Right ventricle myocardium superior (tissue), 1 donor: ENCODE results near the gene UMOD. TPM values are rescaled to one million over a fixed set of nuclear protein-coding genes. Genes with fewer than 3 reads are reported as not detected.

Experiments
- ATAC-seq: fragments of 200-7000 bp; cut with Tn5 transposase; one replicate; pipeline ENCODE4 v1.9.1; 2020; ENCODE audit warnings: mild to moderate bottlenecking; ENCODE audit not compliant: poor library complexity
- DNase-seq: peaks from one replicate; pipeline ENCODE4 v3.0.0-alpha.2; 2020
- intact Hi-C: fragments of 100-400 bp; cut with DNase I; formaldehyde crosslinking; loops from one replicate; pipeline ENCODE4 v1.11.2; 2022
- total RNA-seq: library from RNA; stranded (reverse); fragmentation: NEBNext Ultra II Directional; extraction: Animal tissue kit (Norgen Biotek cat#: 25700); gene quantifications from one replicate; pipeline ENCODE4 v1.2.1, GENCODE V29; 2021
- donor health status: DM: no; HTN: yes; CAD: no; lungs with severe emphysema.

The UMOD gene
- total RNA-seq, 1 donor from 2014 or later = not detected

- ATAC-seq (no peak), DNase-seq (no peak)
- intact Hi-C loops = no loop called here
Measured at GRCh38 chr16:20372701-20373100, 20.2 kb upstream of the UMOD start.

- intact Hi-C loops = no loop called here
- DNase-seq (no peak), ATAC-seq (no peak)
Measured at GRCh38 chr16:20369452-20370054, 17.0 kb upstream of the UMOD start.

GRCh38 chr16:20364051-20364450, 11.5 kb upstream of the UMOD start:
- no peak for DNase-seq
- intact Hi-C loops = no loop called here
- no peak for ATAC-seq

DNA sequence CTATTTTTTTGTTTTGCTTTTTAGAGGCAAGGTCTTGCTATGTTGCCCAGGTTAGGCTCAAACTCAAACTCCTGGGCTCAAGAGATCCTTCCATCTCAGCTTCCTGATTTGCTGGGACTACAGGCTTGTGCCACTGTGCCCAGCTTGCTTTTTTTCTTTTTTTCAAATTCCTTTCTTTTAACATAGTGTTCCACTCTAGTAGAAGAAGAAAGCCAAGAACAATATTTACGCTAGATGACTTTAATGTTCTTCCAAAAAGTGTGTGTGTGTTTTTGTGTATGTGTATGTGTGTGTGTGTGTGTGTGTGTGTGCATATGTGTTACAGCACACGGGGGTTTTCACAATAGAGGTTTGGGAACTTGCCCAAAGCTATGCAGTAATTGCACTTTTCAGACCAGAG, 10.7 kb upstream of the UMOD start:
- DNase-seq (no peak), ATAC-seq (no peak)
- intact Hi-C loops = no loop called here

GRCh38 chr16:20359997-20360396, 7.5 kb upstream of the UMOD start:
- ATAC-seq = no peak
- intact Hi-C loops = no loop called here
- DNase-seq = no peak

DNA sequence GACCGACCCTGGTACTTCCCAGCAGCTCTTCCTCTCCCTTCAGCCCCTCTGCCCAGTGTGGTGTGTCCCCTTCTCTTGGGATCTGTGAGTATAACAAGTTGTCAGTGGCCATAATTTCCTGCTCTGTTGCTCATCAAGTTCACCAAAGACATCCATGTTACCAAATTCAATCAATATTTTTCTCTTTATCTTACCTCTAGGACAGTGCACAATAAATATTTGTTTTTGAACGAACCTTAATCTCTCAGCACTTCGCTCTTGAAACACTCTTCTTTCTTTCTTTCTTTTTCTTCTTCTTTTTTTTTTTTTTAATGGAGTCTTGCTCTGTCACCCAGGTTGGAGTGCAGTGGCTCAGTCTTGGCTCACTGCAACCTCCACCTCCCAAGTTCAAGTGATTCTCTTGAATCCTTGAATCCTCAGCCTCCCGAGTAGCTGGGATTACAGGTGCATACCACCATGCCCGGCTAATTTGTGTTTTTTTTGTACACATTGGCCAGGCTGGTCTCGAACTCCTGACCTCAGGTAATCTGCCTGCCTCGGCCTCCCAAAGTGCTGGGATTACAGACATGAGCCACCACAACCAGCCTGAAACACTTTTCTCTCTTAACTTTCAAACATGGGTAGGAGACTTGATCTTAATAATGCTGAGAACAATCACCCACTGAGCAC, 2.7 kb upstream of the UMOD start:
- intact Hi-C loops = no loop called here
- no peak for DNase-seq
- ATAC-seq = no peak

DNA sequence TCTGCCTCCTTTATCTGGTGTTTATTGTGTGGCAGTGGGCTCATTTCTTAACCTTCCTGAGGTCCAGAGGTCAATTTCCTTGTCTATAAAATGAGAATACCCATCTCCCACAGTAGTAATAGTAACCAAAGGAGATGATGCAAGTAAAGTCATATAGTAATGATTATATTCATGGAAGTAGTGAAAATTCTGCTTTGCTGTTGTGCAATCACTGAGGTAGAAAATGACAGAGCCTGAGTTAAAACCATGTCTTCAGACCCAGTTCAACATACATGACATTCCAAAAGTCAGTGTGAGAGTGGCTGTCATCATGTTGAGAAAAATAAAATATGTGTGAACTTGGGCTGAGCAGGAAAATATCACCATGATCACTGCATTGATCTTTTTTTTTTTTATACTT, 864 bp upstream of the UMOD start:
- no peak for ATAC-seq
- intact Hi-C loops = no loop called here
- DNase-seq = no peak

DNA sequence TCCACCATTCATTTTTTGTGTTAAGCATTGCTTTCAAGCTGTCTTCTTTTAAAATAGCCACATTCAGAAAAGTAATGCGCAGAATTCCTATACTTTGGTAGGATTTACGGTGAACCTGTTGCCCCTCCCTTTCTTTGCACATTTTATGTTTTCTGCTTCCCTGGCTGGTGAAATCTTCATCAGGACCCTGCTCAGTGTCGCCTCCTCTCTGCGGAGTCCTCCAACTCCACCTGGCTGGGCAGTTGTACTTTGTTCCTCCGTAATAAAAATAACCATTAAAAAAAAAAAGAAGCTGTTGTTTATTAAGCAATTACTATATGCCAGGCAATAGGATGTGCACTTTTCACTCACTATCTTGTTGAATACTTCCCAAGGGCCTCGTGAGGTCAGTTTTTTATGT, 2.9 kb downstream of the UMOD start:
- no peak for ATAC-seq
- intact Hi-C loops = no loop called here
- DNase-seq = no peak

- DNase-seq (no peak), ATAC-seq (no peak)
- intact Hi-C loops = no loop called here
Measured at GRCh38 chr16:20348365-20349185, 3.9 kb downstream of the UMOD start.

DNA sequence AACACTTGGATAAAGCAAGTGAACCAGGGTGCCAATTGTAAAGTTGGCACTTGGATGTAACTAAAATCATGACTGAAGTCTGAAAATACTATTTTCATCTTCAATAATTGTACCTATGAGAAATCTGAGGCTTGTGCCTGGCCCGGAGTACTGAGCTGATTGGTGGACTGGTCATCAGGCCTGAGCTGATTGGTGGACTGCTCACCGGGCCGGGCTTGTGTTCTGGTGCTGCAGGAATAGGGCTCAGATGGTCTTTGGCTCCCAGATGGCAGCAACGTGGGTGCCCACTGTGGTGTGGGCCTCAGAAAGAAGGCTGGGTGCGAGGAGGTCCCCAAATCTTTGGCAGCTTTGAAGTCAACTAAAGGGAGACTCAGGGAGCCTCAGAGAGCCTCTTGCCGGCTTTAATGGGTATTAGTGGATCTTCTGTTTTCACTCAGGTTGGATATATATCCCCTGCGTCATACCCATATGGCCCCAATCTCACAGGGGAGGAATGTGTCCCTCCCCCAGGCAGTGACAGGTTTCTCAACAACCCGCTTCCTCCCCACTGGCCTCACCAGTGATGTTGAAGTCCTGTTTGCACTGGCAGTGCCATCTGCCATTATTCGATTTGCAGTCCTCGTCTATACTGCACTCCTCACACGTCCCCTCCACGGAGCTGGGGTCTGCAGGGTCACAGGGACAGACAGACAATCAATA, 4.7 kb downstream of the UMOD start:
- intact Hi-C loops = no loop called here
- DNase-seq = no peak
- no peak for ATAC-seq

GRCh38 chr16:20344611-20345010, 7.9 kb downstream of the UMOD start:
- intact Hi-C loops = no loop called here
- DNase-seq = no peak
- ATAC-seq = no peak

DNA sequence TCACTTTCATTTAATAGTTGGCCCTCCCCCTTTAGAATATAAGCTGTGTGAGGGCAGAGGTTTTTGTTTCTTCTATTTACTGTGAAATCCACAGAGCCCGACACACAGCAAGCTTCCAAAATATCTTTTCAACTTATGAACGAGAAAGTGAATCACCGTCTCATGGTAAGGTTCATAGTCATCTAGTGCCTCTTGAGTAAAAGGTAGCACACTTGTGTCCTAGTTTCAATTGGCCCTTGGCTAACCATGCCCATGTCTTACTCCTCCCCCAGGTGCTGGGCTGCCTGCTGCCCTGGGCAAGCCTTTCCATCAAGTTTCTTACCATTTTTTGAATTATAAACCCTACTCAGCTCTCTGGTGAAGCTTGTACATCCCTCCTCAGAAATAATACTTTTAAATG, 12.8 kb downstream of the UMOD start:
- DNase-seq = no peak
- no peak for ATAC-seq
- intact Hi-C loops = no loop called here

- DNase-seq (no peak), ATAC-seq (no peak)
- intact Hi-C loops = no loop called here
Measured at GRCh38 chr16:20336955-20337354, 15.6 kb downstream of the UMOD start.

DNA sequence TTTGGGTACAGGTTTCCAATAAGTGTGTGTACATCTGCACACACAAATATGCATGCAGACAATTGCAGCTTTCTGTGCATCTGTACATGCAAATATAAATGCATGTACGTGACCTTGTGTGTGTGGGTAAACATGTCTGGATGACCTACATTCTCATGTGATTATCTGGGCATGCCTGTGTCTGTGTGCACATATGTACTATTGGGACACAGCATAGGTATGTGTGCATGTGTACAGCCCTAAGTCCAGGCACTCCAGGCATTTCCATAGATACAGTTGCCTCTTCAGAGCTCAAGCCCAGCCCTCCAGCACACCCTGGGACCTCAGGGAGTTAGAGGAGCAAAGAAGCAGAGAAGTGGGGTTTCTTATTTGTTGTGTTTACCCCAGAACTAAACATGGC, 18.1 kb downstream of the UMOD start:
- no peak for ATAC-seq
- intact Hi-C loops = no loop called here
- DNase-seq = no peak

DNA sequence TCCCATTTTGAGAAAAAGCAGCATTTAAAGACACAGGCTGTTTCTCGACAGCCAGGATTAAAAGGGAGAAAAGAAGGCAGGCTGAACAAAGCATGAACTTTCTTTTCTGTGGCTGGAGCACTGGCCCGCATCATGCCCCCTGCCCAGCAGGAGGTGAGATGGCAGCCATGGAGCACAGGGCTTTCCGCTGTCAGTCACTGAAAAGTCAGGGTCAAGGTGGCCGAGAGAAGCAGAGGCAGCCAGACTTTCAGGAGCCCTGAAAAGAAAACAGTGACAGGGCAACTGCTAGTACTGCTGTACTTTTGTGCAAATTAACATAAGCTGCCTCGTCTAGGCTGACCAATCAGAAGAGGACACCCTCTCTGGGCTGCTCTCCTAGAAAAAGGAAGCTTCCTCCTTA, 19.4 kb downstream of the UMOD start:
- ATAC-seq (no peak), DNase-seq (no peak)
- intact Hi-C loops = no loop called here

- intact Hi-C loops = no loop called here
- DNase-seq (no peak), ATAC-seq (no peak)
Measured at GRCh38 chr16:20332411-20332810, 20.1 kb downstream of the UMOD start.

GRCh38 chr16:20331635-20332034, 20.9 kb downstream of the UMOD start:
- ATAC-seq (no peak), DNase-seq (no peak)

DNA sequence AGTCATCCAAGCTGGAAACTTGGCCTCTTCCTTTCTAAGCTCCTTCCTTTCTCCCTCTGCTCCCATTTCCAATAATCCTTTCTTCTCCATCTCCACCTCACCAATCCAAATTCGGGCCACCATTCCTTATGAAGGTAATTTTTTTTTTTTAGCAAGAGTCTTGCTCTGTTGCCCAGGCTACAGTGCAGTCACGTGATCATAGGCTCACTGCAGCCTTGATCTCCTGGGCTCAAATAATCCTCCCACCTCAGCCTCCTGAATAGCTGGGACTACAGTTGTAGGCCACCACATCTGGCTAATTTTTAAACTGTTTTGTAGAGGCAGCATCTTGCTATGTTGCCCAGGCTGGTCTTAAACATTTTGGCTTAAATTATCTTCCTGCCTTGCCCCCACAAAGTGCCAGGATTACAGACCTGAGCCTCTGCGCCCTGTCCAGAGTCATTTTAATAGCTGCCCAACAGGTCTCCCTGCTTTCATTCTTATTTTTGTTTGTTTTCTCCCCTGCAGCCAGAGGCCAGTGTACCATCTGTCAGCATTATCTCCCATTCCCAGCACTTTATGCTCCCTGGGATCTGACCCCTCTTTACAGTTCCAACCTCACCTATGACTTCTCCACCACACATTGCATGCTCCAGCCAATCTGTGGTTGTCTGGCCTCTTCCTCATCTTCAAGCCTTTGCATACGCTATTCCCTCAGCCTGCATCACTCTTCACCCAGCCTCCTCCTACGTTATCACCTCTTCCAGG, 22.9 kb downstream of the UMOD start:
- intact Hi-C loops = no loop called here
- DNase-seq (no peak), ATAC-seq (no peak)

More at GRCh38 chr16:20331635-20332034, 20.9 kb downstream of the UMOD start:
- intact Hi-C loops = no loop called here
